Measurements from ENCODE around the gene CORO7. TPM values are rescaled to one million over a fixed set of nuclear protein-coding genes. Genes with fewer than 3 reads are reported as not detected.
A peak's percentile ranks its signal among the peaks of the same experiment; 100 is the strongest.

CORO7 gene
- 45.0 TPM for total RNA-seq
- long read RNA-seq, transcript CORO7-201 (28 exons, 3,540 nt) = major isoform, 7 of 27 reads
- long read RNA-seq, partial matches to known transcripts = 4 of 27 reads
- long read RNA-seq, other reads (novel, unspliced or antisense) = 16 of 27 reads

- DNase-seq (ENCODE audit: low spot score) = peak; percentile 99
Measured at GRCh38 chr16:4416200-4417032, at the start of gene CORO7. CORO7 (minus strand) TSS chr16:4416596; CDS start chr16:4416518, 78 bp downstream.

- DNase-seq (ENCODE audit: low spot score) = no peak
Measured at GRCh38 chr16:4463522-4464163, 47.2 kb upstream of the CORO7 start.

GRCh38 chr16:4461250-4462085 lies 45.1 kb upstream of the CORO7 start:
- DNase-seq (ENCODE audit: low spot score) = no peak

GRCh38 chr16:4460936-4461249 lies 44.5 kb upstream of the CORO7 start:
- no peak for DNase-seq (ENCODE audit: low spot score)

- DNase-seq (ENCODE audit: low spot score) = no peak
Measured at GRCh38 chr16:4455951-4456350, 39.6 kb upstream of the CORO7 start.

DNA sequence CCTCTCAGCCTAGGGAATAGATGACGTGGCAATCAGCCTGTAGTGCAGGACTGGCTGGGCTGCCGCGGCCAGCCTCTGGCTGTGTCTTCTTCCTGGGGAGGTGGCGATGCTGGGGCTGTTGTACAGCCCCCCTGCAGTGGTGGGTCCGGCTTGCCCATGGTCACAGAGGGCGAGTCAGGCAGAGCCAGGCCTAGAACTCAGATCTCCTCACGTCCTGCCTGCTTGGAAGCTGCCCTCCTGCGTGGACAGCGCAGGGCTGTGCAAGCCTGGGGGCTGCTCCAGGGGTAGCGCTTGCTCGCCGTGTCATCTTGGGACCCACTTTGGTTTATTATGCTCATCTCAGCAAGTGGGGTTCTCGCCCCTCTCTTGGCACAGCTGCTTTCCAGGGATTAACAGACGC lies 38.7 kb upstream of the CORO7 start:
- no peak for DNase-seq (ENCODE audit: low spot score)

- no peak for DNase-seq (ENCODE audit: low spot score)
Measured at GRCh38 chr16:4454623-4455022, 38.2 kb upstream of the CORO7 start.

DNA sequence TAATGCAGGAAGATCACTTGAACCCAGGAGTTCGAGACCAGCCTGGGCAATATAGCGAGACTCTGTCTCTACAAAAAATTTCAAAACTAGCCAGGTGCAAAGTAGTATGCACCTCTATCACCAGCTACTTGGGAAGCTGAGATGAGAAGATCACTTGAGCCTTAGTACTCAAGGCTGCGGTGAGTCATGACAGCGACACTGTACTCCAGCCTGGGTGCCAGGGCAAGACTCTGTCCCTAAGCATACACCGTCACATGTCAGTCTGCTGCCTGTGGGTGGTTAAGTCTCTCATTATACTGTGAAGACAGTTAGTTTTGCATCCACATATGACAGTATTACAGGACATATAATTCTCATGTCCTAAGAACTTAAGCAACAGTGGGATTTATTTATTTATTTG lies 36.3 kb upstream of the CORO7 start:
- no peak for DNase-seq (ENCODE audit: low spot score)

- DNase-seq (ENCODE audit: low spot score) = no peak
Measured at GRCh38 chr16:4450931-4451519, 34.6 kb upstream of the CORO7 start.

- DNase-seq (ENCODE audit: low spot score) = no peak
Measured at GRCh38 chr16:4450430-4450829, 34.0 kb upstream of the CORO7 start.

DNA sequence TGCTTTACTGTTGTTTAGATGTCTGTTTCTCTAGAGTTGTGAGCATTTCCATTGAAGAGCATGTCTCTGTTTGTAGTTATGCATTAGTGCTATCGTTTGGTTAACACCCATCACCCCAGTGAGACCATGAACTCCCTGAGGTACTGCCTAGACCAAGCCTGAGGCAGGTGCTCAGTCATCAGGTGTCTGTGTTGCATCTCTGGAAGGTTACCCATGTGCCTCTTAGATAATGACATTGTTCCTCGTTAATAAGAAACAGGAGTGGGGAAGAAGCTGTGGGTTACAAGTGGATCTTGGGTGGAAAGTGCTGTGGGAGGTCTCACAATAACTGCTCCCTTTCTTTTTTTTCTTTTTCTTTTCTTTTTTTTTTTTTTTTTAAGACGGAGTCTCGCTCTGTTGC lies 27.6 kb upstream of the CORO7 start:
- no peak for DNase-seq (ENCODE audit: low spot score)

DNA sequence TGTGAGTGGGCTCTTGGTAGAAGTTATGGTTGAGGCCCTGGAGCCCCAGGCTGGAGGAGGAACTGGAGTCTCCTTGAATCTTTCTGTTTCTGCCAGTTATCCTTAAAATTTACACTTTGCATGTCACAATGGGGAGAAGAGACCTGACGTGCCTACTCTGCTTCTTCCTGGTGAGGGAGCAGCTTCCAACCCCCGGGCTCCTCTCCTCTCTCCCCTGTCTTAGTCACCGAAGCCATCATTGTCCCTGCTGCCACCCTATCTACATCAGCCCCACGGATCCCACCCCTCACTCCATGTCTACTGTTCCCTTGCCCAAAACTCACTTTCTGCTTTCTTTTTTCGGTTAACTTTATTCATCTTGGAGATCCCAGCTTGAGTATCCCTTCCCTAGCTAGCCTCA lies 26.9 kb upstream of the CORO7 start:
- no peak for DNase-seq (ENCODE audit: low spot score)

GRCh38 chr16:4442371-4442770 lies 26.0 kb upstream of the CORO7 start:
- DNase-seq (ENCODE audit: low spot score) = no peak

- DNase-seq (ENCODE audit: low spot score) = no peak
Measured at GRCh38 chr16:4437366-4437765, 21.0 kb upstream of the CORO7 start.

DNA sequence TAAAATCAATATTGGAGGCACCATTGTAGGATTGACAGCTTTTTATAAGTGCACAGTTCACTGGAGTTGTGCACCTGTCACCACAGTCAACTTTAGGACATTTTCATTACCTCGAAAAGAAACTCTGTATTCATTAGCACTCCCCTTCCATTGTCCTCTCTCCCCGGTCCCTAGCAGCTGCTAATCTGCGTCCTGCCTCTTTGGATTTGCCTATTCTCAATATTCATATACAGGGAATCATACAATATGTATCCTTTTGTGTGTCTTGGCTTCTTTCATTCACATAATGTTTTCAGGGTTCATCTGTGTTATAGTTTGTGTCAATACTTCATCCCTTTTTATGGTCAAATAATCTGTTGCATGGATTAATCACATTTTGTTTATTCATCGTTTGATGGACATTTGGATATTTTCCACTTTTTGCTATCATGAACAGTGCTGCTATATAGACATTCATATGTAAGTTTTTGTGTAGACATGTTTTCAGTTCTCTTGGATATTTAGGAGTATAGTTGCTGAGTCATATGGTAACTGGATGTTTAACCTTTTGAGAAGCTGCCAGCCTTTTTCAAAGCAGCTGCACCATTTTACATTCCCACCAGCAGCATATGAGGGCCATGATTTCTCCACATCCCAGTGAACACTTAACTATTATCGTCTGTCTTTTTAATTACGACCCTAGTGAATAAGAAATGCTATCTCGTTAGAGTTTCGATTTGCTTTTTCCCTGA lies 19.1 kb upstream of the CORO7 start:
- no peak for DNase-seq (ENCODE audit: low spot score)

GRCh38 chr16:4433914-4434787 lies 17.8 kb upstream of the CORO7 start:
- no peak for DNase-seq (ENCODE audit: low spot score)

- DNase-seq (ENCODE audit: low spot score) = no peak
Measured at GRCh38 chr16:4433228-4433627, 16.8 kb upstream of the CORO7 start.

DNA sequence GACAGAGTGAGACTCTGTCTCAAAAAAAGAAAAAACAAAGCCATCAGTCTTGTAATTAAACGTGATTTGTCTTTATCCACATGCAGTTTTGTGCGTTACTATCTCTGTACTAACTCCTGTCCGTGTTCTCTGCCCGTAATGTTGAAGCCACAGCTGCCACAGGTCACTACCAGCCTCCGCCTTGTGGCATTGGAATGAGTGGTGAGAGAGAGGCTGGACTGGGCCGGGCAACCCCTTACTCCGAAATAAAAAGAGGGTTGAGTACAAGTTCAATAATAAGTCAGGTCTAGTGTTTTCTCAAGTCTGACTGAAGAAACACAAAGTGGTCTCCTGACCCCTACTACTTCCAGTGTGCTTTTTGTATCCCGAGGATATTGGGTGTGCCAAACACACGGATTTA lies 14.6 kb upstream of the CORO7 start:
- no peak for DNase-seq (ENCODE audit: low spot score)

DNA sequence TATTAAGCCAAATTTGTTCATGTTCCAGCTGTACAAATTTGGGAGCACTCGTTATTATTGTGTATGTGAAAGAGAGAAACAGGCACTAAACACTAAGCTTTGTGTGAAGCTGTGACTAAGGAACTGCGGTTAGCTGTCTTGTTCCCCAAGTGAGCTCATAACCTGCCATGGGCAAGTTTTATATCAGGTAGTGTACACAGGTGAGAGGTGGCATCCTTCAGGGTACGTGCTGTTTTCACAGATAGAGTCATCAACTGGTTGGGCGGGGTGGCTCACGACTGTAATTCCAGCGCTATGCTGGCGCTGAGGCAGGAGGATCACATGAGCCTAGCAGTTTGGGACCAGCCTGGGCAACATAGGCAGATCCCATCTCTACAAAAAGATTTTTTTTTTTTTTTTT lies 12.1 kb upstream of the CORO7 start:
- no peak for DNase-seq (ENCODE audit: low spot score)

Measured in mesenteric fat pad (tissue), 1 donor.